ENCODE measurements around the gene DSCAML1. TPM values are rescaled to one million over a fixed set of nuclear protein-coding genes. Genes with fewer than 3 reads are reported as not detected.
A peak's percentile ranks its signal among the peaks of the same experiment; 100 is the strongest.

Gene DSCAML1
- total RNA-seq, 1 experiment from 2014 or later: not detected

DNA sequence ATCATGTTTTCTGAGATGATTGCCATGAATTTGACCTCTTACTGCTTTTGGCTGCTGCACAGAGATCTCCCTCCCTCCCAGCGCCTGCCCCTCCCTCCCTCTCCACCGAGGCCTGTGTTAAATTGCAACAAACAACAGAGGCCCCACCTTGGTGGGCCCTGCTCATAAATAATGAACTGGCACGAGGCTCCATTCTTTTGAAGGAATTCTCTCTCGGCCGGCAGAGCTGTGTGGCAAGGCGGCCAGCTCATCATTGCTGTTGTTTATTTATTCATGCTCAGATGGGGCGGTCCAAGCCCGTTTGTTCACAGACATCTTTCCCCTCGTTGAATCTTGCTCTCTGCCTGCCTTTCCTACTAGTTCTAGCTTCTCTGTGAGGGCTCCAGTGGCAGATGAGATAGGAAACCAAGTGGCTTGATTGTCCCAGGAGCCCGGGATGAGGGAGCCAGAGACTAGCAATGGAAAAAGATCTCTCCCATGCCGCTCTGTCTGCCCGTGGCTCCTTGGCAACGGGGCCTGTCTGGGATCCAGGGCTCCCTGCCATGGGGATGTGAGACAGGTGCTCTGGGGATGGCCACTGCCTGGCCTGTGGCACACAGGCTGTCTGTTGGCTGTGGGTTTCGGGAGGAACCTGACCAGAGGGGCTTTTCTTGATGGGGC, 192.6 kb downstream of the DSCAML1 start:
- Histone ChIP-seq H3K9me2 (replicated peaks; ENCODE audit: low read length) (no peaks in the 10 kb centered on the region), H3F3A (ENCODE audit: low read length, unreplicated experiment) (no peaks in the 10 kb centered on the region), H3K27ac (ENCODE audit: low read length) (no peak overlapping the region), H3K4me1 (ENCODE audit: insufficient read depth, low read length) (no peaks in the 10 kb centered on the region), H3K9ac (ENCODE audit: low read length) (no peak overlapping the region), H3K4me3 (ENCODE audit: low read length) (no peak overlapping the region), H4K20me1 (ENCODE audit: low read length) (no peaks in the 10 kb centered on the region), H2AFZ (ENCODE audit: low read length) (no peak overlapping the region), H3K36me3 (ENCODE audit: low read depth, low read length) (no peaks in the 10 kb centered on the region), H3K27me3 (ENCODE audit: low read length) (peaks cover 88% of the 10 kb centered on the region), H3K79me2 (ENCODE audit: low read length) (no peaks in the 10 kb centered on the region), H3K9me3 (ENCODE audit: low read length) (no peaks in the 10 kb centered on the region), H3K4me2 (ENCODE audit: low read length) (no peak overlapping the region)
- ChIA-PET CTCF (no interaction called here), POLR2A (ENCODE audit: unreplicated experiment) (no interaction called here)
- DNase-seq: peak; percentile 12
- no peak for ATAC-seq
- TF ChIP-seq EZH2phosphoT487 (IDR thresholded peaks at IDR 0.05; ENCODE audit: borderline replicate concordance, low read length) (no peak), EZH2 (IDR thresholded peaks at IDR 0.05; ENCODE audit: low read length, unreplicated experiment) (no peak), CTCF (conservative IDR thresholded peaks at IDR 0.05; ENCODE audit: low read depth, low read length) (no peak)
- intact Hi-C loops (cut with micrococcal nuclease): no loop called here
- BruUV-seq (replicated peaks): no TSS peak

DNA sequence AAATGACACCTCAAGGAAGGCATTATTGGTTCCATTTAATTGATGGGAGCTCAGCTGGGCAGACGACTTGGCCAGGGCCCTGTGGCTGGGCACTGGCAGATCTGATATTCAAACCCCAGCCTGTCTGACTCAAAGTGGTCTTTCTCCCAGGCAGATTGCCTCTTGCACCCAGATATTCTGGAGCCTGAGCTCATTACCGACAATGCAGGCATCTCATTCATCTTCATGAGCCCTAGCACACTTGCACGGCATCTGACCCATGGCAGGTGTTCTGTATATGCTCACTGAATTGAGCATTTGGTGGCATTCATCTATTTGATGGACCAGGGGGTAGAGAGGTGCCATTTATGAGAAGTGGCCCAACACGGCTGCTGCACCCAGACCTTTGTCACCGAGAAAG, 193.1 kb downstream of the DSCAML1 start:
- BruUV-seq (replicated peaks): no TSS peak
- H3K9ac ChIP-seq (ENCODE audit: low read length): no peak overlapping the region
- CTCF ChIA-PET: no interaction called here
- H3K4me2 ChIP-seq (ENCODE audit: low read length): no peak overlapping the region
- intact Hi-C loops (cut with micrococcal nuclease): no loop called here
- POLR2A ChIA-PET (ENCODE audit: unreplicated experiment): no interaction called here
- TF ChIP-seq EZH2 (IDR thresholded peaks at IDR 0.05; ENCODE audit: low read length, unreplicated experiment) (no peak), CTCF (conservative IDR thresholded peaks at IDR 0.05; ENCODE audit: low read depth, low read length) (no peak), EZH2phosphoT487 (IDR thresholded peaks at IDR 0.05; ENCODE audit: borderline replicate concordance, low read length) (no peak)
- ATAC-seq: no peak
- no peak overlapping the region for H3K4me3 ChIP-seq (ENCODE audit: low read length)
- no peak overlapping the region for H2AFZ ChIP-seq (ENCODE audit: low read length)
- H3F3A ChIP-seq (ENCODE audit: low read length, unreplicated experiment): no peaks in the 10 kb centered on the region
- no peak for DNase-seq
- H3K9me3 ChIP-seq (ENCODE audit: low read length): no peaks in the 10 kb centered on the region
- H3K36me3 ChIP-seq (ENCODE audit: low read depth, low read length): no peaks in the 10 kb centered on the region
- H4K20me1 ChIP-seq (ENCODE audit: low read length): no peaks in the 10 kb centered on the region
- no peak overlapping the region for H3K27ac ChIP-seq (ENCODE audit: low read length)
- H3K4me1 ChIP-seq (ENCODE audit: insufficient read depth, low read length): no peaks in the 10 kb centered on the region
- H3K79me2 ChIP-seq (ENCODE audit: low read length): no peaks in the 10 kb centered on the region
- peaks cover 89% of the 10 kb centered on the region for H3K27me3 ChIP-seq (ENCODE audit: low read length)
- H3K9me2 ChIP-seq (replicated peaks; ENCODE audit: low read length): no peaks in the 10 kb centered on the region

DNA sequence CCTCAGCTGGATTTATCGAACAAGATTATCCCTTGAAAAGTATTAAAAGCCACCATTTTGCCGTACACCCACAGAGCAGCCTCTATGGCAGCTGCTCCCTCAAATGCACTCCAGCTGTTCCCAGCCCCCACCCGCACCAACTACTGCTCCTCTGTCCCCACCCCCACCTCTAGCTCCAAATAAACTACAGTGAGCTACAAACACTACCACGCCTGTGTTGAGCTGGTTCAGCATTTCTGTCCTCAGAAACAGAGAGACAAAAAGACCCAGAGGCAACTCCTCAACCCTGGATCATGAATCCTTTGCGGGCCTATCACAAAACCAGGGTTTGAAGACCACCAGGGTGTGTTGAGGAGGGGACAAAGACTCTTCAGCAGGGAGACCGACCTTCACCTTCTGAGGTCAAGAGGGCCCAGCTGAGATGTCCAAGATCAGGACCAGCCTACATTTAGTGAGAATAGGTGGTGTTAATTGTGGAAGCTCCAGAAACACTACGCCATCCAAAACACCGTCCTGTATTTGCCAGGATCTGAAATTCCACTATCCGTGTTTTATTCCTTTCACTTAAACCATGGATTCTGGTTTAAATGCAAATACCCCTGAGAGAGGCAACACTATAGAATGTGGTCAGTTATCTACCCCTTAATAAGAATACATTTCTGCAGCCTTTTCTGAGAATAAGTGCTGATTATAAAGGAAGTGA, 195.9 kb downstream of the DSCAML1 start:
- Histone ChIP-seq H3K79me2 (ENCODE audit: low read length) (no peaks in the 10 kb centered on the region), H3K27ac (ENCODE audit: low read length) (no peak overlapping the region), H3K4me1 (ENCODE audit: insufficient read depth, low read length) (no peaks in the 10 kb centered on the region), H3F3A (ENCODE audit: low read length, unreplicated experiment) (no peaks in the 10 kb centered on the region), H3K9ac (ENCODE audit: low read length) (no peak overlapping the region), H3K36me3 (ENCODE audit: low read depth, low read length) (no peaks in the 10 kb centered on the region), H2AFZ (ENCODE audit: low read length) (no peak overlapping the region), H3K9me3 (ENCODE audit: low read length) (no peaks in the 10 kb centered on the region), H3K4me3 (ENCODE audit: low read length) (no peak overlapping the region), H4K20me1 (ENCODE audit: low read length) (no peaks in the 10 kb centered on the region), H3K27me3 (ENCODE audit: low read length) (peaks cover 84% of the 10 kb centered on the region), H3K4me2 (ENCODE audit: low read length) (no peak overlapping the region), H3K9me2 (replicated peaks; ENCODE audit: low read length) (no peaks in the 10 kb centered on the region)
- intact Hi-C loops (cut with micrococcal nuclease): no loop called here
- no TSS peak for BruUV-seq (replicated peaks)
- no peak for TF ChIP-seq EZH2phosphoT487 (IDR thresholded peaks at IDR 0.05; ENCODE audit: borderline replicate concordance, low read length)
- no peak for TF ChIP-seq EZH2 (IDR thresholded peaks at IDR 0.05; ENCODE audit: low read length, unreplicated experiment)
- no peak for TF ChIP-seq CTCF (conservative IDR thresholded peaks at IDR 0.05; ENCODE audit: low read depth, low read length)
- POLR2A ChIA-PET (ENCODE audit: unreplicated experiment): no interaction called here
- DNase-seq (no peak), ATAC-seq (no peak)
- CTCF ChIA-PET: no interaction called here
